HG03442 (cell line): ENCODE data around the gene PPP2R5B.

Experiments
- ATAC-seq: cut with Tn5 transposase; IDR thresholded peaks from one replicate; pipeline ENCODE4 v1.9.1; 2021; ENCODE audit warnings: mild to moderate bottlenecking, moderate library complexity; ENCODE audit not compliant: unreplicated experiment

The PPP2R5B gene

DNA sequence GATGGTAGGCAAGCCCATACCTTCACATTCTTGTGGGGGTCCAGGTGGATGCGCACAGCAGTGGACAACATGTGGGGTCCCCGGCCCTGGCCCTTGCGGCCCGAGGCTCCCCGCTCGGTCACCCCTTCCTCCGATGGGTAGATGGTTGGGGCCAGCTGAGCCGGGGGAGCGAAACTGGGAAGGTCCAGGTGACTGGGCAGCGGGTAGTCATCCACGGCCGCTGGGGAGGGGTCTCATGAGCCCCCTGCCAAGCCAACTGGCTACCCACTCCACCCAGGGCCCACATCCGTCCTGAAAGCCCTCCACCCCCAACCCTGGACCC lies 18.2 kb upstream of the PPP2R5B start:
- no peak for ATAC-seq

- no peak for ATAC-seq
Measured at GRCh38 chr11:64908766-64909165, 15.7 kb upstream of the PPP2R5B start.

GRCh38 chr11:64909653-64910343 lies 14.7 kb upstream of the PPP2R5B start:
- no peak for ATAC-seq

GRCh38 chr11:64910451-64911093 lies 13.9 kb upstream of the PPP2R5B start:
- ATAC-seq, result no peak

- no peak for ATAC-seq
Measured at GRCh38 chr11:64911142-64911541, 13.3 kb upstream of the PPP2R5B start.

GRCh38 chr11:64911689-64912088 lies 12.8 kb upstream of the PPP2R5B start:
- no peak for ATAC-seq

DNA sequence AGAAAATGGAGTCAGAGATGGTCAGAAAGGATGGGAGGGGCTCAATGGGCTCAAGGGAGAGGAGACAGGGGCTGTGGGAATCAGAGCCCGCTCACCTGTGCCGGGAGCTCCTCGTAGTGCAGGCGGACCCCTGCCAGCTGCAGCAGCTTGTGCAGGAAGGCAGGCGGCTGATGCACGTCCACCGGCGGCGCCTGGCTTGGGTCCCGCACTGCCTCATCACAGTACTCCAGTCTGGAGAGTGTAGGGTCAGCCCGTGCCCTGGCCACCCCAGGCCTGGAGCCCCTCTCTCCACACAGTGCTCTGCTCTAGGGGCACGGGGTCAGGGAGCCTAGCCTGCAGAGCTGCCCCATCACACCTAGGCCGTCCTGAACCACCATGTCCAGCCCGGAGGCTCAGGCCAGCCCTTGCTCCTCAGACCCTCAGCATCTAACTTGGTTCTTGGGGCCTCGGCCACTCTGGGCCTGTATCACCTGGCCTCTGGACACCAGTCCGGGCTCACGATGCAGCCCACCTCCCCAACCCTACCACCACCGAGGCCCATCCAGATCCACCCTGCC lies 11.2 kb upstream of the PPP2R5B start:
- ATAC-seq, result no peak

GRCh38 chr11:64914123-64914522 lies 10.4 kb upstream of the PPP2R5B start:
- no peak for ATAC-seq

DNA sequence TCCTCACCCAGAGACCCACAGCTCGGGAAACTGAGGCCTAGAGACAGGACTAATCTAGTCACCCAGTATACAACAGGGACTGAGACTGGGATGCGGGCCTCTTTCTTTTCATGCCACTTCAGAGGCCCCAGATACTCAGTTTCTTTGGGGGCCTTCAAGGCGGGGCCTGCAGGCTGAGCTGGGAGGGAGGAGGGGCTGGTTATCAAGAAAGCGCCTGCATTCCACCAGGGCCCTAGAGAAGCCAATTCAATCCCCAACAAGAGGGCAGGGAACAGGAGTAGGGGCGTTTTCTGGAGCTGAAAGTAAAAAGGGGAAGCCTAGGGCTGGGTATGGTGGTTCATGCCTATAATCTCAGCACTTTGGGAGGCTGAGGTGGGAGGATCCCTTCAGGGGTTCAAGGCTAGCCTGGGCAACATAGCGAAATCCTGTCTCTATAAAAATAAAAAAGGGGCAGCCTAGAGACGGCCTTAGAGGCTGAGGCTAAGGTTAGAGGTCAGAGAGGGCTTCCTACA lies 9.1 kb upstream of the PPP2R5B start:
- no peak for ATAC-seq

- no peak for ATAC-seq
Measured at GRCh38 chr11:64916040-64916774, 8.3 kb upstream of the PPP2R5B start.

- peak; percentile 93 for ATAC-seq
Measured at GRCh38 chr11:64916775-64917662, 7.5 kb upstream of the PPP2R5B start, which contains the start of gene ATG2A. ATG2A (minus strand) TSS chr11:64917209; CDS start chr11:64917135, 74 bp downstream.

DNA sequence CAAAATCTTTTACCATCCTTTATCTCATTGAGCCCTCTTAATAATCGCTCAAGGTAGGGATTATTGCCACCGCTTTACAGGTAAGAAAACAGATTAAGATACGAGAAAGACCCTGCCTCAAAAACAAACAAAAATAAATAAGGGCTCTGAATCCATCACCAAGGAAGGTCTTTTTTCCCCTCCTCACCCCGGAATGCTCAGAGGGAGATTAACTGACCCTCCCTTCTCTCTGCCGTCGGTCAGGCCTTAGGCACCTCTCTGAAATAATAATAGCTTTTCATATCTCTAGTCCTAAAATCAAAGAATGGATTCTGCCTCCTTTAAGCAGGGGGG lies 6.9 kb upstream of the PPP2R5B start:
- no peak for ATAC-seq

DNA sequence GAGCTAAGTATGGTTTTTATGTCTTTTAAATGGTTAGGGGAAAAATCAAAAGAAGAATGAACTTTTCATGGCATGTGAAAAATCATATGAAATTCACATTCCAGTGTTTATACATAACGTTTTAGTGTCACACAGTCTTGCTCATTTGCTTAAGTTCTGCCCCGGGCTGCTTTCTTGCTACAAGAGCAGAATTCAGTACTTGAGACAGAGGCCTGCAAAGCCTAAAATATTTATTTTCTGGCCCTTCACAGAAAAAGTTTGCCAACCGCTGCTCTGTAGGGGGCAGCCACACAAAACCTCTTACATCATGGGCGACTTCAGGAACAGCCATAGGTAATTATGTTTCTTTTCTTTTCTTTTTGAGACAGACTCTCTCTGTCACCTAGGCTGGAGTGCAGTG lies 6.5 kb upstream of the PPP2R5B start:
- ATAC-seq, result no peak

DNA sequence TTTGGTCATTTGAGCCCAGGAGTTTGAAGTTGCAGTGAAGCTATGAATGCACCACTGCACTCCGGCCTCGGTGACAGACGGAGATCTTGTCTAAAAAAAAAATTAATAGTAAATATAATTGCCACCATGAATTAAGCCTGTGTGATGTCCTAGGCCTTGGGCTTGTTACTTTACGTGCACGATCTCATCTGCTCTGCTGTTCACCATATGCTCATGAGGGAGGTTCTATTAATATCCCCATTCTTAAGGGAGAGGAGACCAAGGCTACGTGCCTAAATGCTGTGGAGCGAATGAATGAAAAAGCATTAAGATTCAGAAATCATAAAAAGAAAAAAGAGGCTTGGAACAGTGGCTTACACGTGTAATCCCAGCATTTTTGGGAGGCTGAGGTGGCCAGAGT lies 4.9 kb upstream of the PPP2R5B start:
- no peak for ATAC-seq

DNA sequence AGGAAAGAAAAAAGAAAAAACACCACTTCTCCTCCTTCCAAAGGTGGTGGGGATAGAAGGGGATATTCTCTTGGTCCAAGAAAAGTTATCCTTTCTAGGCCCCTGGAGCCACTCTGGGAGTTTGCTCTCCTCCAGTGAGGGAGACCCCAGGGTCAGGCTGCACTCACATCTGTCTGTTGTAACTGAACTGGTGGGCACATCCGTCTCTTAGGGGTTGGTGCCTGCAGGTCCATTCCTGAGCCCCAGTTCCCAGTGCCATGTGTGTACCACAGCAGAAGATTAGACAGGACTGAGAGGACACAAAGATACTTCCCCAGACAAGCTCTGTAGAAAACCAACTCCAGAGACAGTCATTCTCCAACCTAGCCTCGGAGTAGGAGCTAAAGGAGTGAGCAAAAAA lies 4.4 kb upstream of the PPP2R5B start:
- ATAC-seq, result no peak

GRCh38 chr11:64921384-64921783 lies 3.1 kb upstream of the PPP2R5B start:
- no peak for ATAC-seq

- ATAC-seq, result no peak
Measured at GRCh38 chr11:64923151-64923661, 1.3 kb upstream of the PPP2R5B start.

GRCh38 chr11:64924910-64925284 lies 408 bp downstream of the PPP2R5B start:
- no peak for ATAC-seq

DNA sequence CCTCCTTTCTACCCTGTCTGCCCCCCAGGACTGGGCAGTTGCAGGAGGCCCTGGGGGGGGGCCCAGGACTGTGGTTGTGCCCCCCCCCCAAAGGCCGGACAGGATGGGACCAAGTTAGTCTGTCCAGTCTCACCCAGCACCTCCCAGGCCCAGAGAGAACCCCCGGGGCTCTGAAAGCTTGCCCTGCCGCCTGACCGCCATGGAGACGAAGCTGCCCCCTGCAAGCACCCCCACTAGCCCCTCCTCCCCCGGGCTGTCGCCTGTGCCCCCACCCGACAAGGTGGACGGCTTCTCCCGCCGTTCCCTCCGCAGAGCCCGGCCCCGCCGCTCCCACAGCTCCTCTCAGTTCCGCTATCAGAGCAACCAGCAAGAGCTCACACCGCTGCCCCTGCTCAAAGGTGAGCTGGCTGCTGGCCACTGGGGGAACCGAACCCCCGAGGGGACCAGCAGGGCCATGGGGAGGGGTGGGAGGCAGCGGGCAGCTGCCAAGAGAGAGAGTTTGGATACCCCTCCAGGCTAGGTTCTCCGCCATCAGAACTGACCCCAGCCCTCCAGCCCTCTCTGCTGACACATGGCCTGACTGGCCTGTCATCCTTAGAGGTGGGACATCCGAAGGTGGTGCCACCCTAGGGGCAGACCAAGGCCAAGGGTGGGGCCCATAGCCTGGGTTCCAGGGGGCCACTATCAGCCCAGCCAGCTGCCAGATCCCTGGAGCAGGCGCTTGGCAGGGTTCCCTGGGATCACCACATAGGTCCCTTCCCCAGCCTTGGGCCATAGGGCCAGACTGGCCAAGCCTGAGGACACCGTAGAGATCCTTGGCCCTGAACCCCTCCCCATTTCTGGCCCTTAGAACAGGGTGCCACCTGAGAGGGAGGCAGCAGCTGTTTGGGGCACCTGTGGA lies 1.3 kb downstream of the PPP2R5B start:
- ATAC-seq, result no peak

DNA sequence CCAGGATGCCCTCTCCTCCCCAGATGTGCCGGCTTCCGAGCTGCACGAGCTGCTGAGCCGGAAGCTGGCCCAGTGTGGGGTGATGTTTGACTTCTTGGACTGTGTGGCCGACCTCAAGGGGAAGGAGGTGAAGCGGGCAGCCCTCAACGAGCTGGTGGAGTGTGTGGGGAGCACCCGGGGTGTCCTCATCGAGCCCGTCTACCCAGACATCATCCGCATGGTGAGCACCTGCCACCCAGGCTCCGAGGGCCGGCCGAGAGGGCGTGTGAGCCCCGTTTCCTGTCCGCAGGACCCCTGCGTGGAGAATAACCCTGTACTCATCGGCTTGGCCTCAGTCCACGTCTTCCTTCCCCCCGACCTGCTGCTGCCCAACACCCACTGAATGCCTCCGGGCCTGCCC lies 2.2 kb downstream of the PPP2R5B start:
- ATAC-seq, result no peak
